Activated CD4-positive, alpha-beta T cell treated with anti-CD3 and anti-CD28 coated beads, Interleukin-2, amount 10 ng/mL, durations not matched to agents 7 days and 5 days (primary cell): ENCODE measurements around the gene ALOX5AP. TPM values are rescaled to one million over a fixed set of nuclear protein-coding genes. Genes with fewer than 3 reads are reported as not detected.

Experiments
- CTCF ChIA-PET: fragments of 350-600 bp; sonication (Branson Sonifier 250); formaldehyde crosslinking; loops from one replicate; lab custom pipeline; 2021; ENCODE audit warnings: antibody characterized with exemption; lab: Charles Lee
- POLR2A ChIA-PET: fragments of 350-600 bp; sonication (Branson Sonifier 250); formaldehyde crosslinking; loops from one replicate; lab custom pipeline; 2021; ENCODE audit warnings: antibody characterized with exemption; lab: Charles Lee
- DNase-seq: peaks from one replicate; pipeline ENCODE4 v3.0.0-alpha.2; 2020
- H3K27ac Mint-ChIP-seq: one replicate; pipeline ENCODE4 v1.8.0; 2021; ENCODE audit warnings: mild to moderate bottlenecking, moderate library complexity, mixed read lengths
- H3K27me3 Mint-ChIP-seq: one replicate; pipeline ENCODE4 v1.8.0; 2021; ENCODE audit warnings: mixed read lengths
- H3K36me3 Mint-ChIP-seq: one replicate; pipeline ENCODE4 v1.8.0; 2021; ENCODE audit warnings: low read depth, mixed read lengths
- H3K4me1 Mint-ChIP-seq: one replicate; pipeline ENCODE4 v1.8.0; 2021; ENCODE audit warnings: mixed read lengths
- H3K4me3 Mint-ChIP-seq: one replicate; pipeline ENCODE4 v1.8.0; 2021; ENCODE audit warnings: mild to moderate bottlenecking, moderate library complexity, mixed read lengths
- H3K9me3 Mint-ChIP-seq: one replicate; pipeline ENCODE4 v1.8.0; 2021; ENCODE audit warnings: mixed read lengths
- total RNA-seq, 2 experiments: library from RNA; stranded (reverse); gene quantifications; one replicate each; pipeline ENCODE4 v1.2.3, GENCODE V29; 2021

The ALOX5AP gene
- total RNA-seq, 2 experiments from 2014 or later = 66.4 to 88.7 TPM

DNA sequence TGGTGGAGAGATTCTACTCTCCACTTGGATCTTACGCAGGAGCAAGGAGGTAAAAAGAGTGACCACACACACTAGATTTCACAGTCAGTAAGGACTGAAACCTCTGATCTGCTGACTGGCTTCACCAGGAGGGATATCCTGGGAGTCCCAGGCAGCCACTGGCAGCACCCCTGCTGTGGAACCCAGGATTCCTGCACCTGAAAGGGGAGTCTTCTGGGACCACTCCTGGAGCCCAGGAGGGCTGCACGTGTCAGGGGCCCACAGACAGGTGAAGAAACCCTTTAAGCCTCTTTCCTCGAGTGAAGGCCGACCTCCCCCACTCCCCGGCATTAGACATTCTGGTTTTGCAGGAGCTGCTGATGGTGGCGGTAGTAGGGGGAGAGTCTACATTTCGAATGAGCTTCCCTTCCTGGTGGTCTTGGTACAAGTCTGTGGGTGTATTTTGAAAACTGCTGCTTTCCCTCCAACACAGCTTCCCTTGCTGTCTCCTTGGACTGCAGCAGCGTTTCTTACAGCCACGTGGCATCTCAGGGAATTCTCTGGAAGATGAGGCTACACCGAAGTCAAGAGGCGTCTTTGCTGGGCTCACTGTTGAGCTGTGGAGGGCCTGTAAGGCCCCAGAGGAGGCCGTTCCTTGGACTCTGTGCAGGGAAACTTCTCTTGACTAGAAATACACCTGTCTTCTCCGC is 62.6 kb downstream of the ALOX5AP start:
- no peak overlapping the region for H3K27ac Mint-ChIP-seq
- no peaks in the 10 kb centered on the region for H3K9me3 Mint-ChIP-seq
- no peaks in the 10 kb centered on the region for H3K36me3 Mint-ChIP-seq
- peaks cover 38% of the 10 kb centered on the region for H3K4me1 Mint-ChIP-seq
- no peak for DNase-seq
- H3K4me3 Mint-ChIP-seq = no peak overlapping the region
- ChIA-PET CTCF (interaction anchor here (0.6 to 2.7 kb wide), 4 partner anchors 10 to 125 kb away, joined by 3 to 12 read pairs (median 4); no protein-coding TSS in a partner anchor), POLR2A (no interaction called here)
- H3K27me3 Mint-ChIP-seq = no peaks in the 10 kb centered on the region

DNA sequence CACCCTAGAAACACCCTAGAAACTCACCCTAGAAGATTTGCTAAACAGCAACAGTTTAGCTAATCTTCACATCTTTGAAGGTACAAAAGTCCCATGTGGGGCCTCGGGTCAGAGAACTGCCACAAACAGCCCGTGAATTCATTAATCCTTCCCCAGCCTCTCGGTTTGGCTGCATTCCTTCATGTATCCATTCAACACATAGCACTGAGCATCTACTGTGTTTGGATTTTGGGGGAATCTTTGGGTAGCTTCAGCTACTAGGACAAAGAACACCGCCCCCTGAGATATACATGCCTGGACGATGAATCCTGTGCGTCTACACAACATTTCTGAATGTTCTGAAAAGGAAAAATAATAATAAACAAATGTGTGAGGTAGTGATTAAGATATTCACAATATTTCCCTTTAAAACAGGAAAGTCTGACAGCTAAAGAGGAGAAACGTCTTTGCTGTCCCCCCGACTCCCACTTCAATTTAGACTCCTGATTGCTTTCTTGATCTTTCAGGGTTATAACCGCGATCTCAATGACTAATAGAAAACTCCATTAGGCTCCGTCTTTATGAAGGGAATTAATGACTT is 63.5 kb downstream of the ALOX5AP start:
- H3K4me3 Mint-ChIP-seq = no peak overlapping the region
- H3K36me3 Mint-ChIP-seq = no peaks in the 10 kb centered on the region
- H3K4me1 Mint-ChIP-seq = peaks cover 44% of the 10 kb centered on the region
- H3K27ac Mint-ChIP-seq = no peak overlapping the region
- no peaks in the 10 kb centered on the region for H3K27me3 Mint-ChIP-seq
- ChIA-PET POLR2A (no interaction called here), CTCF (interaction anchor here (1.4 to 1.6 kb wide), 2 partner anchors 27 to 126 kb away, joined by 3 to 4 read pairs; no protein-coding TSS in a partner anchor)
- no peaks in the 10 kb centered on the region for H3K9me3 Mint-ChIP-seq
- no peak for DNase-seq

DNA sequence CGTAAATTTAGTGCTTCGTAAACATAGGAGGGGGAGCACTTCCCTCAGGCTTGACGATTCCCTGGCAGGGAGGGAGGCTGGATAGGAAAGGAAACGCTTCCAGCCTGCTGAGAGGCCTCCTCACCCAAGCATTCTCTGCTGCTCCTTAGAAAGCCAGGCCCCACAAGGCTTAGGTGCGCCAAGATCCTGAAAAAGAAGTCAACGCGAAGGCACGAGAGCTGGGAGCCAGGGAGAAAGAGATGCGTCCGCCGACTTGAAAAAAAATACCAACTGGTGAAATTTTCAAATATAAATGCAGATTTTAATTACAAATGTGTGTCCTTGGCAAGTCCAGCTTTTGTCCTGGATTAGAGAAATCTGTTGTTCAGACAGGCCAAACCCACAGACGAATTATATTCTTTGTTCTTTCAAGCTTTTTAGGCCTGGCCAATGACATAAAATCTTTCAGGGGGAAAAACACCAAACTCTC is 64.0 kb downstream of the ALOX5AP start:
- Mint-ChIP-seq H3K4me3 (no peak overlapping the region), H3K9me3 (no peaks in the 10 kb centered on the region), H3K4me1 (peaks cover 41% of the 10 kb centered on the region), H3K27ac (no peak overlapping the region), H3K27me3 (no peaks in the 10 kb centered on the region), H3K36me3 (no peaks in the 10 kb centered on the region)
- ChIA-PET POLR2A (no interaction called here), CTCF (interaction anchor here (1.4 kb wide), 1 partner anchor 126 kb away, joined by 3 read pairs; no protein-coding TSS in a partner anchor)
- no peak for DNase-seq

DNA sequence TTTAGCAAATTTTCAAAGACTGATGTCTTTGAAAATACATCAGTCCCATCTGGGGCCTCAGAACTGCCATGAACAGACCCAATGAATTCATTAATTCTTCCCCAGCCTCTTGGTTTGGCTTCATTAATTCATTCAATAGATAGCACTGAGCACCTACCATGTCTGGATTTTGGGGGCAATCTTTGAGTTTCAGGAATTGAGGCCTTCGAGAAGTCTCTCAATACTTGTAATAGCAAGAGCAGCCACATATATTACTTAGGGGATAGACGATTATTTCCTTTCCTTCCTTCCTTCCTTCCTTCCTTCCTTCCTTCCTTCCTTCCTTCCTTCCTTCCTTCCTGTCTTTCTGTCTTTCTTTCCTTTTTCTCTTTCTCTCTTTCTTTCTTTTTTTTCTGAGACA is 64.8 kb downstream of the ALOX5AP start:
- Mint-ChIP-seq H3K36me3 (no peaks in the 10 kb centered on the region), H3K27ac (no peak overlapping the region), H3K27me3 (no peaks in the 10 kb centered on the region), H3K4me1 (peaks cover 36% of the 10 kb centered on the region), H3K9me3 (no peaks in the 10 kb centered on the region), H3K4me3 (no peak overlapping the region)
- no peak for DNase-seq
- CTCF ChIA-PET = no interaction called here
- POLR2A ChIA-PET = no interaction called here

DNA sequence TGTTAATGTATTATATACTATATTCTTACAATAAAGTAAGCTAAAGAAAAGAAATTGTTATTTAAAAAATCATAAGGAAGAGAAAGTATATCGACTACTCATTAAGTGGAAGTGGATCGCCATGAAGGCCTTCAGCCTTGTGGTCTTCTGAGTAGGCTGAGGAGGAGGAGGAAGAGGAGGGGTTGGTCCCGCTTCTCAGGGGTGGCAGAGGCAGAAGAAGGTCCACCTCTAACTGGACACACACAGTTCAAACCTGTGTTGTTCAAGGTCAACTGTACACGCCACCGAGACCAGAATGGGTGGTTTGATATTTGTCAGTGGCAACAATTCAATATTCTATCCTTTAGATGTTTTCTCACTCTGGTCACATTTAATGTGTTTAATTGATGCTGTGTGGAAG is 67.2 kb downstream of the ALOX5AP start:
- H3K27ac Mint-ChIP-seq = no peak overlapping the region
- no peaks in the 10 kb centered on the region for H3K9me3 Mint-ChIP-seq
- no peak for DNase-seq
- H3K36me3 Mint-ChIP-seq = no peaks in the 10 kb centered on the region
- peaks cover 19% of the 10 kb centered on the region for H3K4me1 Mint-ChIP-seq
- no peak overlapping the region for H3K4me3 Mint-ChIP-seq
- ChIA-PET POLR2A (no interaction called here), CTCF (interaction anchor here (0.5 to 2.8 kb wide), 12 partner anchors 10 to 1224 kb away, joined by 3 to 14 read pairs (median 4); no protein-coding TSS in a partner anchor)
- no peaks in the 10 kb centered on the region for H3K27me3 Mint-ChIP-seq

DNA sequence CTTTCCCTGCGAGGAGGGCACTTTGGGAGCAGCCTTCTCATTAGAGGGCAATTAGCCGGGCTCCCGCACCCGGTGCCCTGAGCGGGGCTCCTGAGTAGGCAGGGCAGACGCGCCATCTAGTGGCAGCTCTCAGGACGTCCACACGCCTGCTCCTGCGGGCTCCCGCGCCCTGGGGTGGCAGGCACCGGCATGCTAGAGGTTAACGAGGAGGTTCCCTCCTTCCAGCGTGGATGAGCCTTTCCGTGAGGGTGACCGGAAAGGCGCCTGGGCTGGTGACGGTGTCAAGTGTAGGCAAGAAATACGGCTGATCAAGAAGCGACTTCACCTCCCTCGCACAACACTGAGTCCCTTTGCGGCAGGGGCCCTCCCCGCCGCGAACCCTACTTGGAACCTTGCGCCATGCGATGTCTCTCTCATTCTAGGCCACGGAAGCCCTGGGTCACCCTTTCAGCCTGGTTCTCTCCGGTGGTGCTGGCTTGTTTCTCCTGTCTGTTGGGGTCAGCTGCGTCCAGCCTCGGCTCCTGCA is 67.7 kb downstream of the ALOX5AP start:
- CTCF ChIA-PET = interaction anchor here (0.5 to 2.8 kb wide), 12 partner anchors 11 to 1225 kb away, joined by 3 to 14 read pairs (median 4); no protein-coding TSS in a partner anchor
- POLR2A ChIA-PET = no interaction called here

DNA sequence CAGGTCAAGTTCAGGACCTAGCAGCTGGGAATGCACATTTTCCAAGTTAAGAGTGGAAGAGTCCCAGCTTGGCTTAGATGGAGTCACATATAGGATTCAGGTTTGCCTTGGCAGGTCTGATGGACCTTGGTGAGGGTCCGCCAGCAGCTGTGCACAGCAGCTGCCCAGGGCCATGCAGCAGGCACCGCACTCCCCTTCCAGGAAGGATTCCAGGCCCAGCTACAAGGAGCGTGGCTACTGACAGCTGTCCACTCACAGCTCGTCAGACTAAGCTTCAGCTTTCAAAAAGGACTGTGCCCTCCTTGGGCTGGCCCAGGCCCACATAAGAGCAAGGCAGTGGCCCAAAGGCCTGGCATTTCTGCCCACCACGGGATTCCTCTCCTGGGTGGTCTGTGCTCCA is 68.4 kb downstream of the ALOX5AP start:
- Mint-ChIP-seq H3K4me3 (no peak overlapping the region), H3K4me1 (peaks cover 19% of the 10 kb centered on the region), H3K27ac (no peak overlapping the region), H3K36me3 (no peaks in the 10 kb centered on the region), H3K9me3 (no peaks in the 10 kb centered on the region), H3K27me3 (no peaks in the 10 kb centered on the region)
- DNase-seq = no peak
- POLR2A ChIA-PET = no interaction called here
- CTCF ChIA-PET = interaction anchor here (1.1 to 2.8 kb wide), 4 partner anchors 11 to 174 kb away, joined by 3 to 14 read pairs (median 3); no protein-coding TSS in a partner anchor

More for the DNA sequence above, 67.7 kb downstream of the ALOX5AP start:
- H3K4me1 Mint-ChIP-seq = peaks cover 19% of the 10 kb centered on the region
- no peaks in the 10 kb centered on the region for H3K9me3 Mint-ChIP-seq
- H3K27ac Mint-ChIP-seq = peak overlapping the region; percentile 51
- peak overlapping the region; percentile 30 for H3K4me3 Mint-ChIP-seq
- peak; percentile 82 for DNase-seq
- H3K27me3 Mint-ChIP-seq = no peaks in the 10 kb centered on the region
- no peaks in the 10 kb centered on the region for H3K36me3 Mint-ChIP-seq

DNA sequence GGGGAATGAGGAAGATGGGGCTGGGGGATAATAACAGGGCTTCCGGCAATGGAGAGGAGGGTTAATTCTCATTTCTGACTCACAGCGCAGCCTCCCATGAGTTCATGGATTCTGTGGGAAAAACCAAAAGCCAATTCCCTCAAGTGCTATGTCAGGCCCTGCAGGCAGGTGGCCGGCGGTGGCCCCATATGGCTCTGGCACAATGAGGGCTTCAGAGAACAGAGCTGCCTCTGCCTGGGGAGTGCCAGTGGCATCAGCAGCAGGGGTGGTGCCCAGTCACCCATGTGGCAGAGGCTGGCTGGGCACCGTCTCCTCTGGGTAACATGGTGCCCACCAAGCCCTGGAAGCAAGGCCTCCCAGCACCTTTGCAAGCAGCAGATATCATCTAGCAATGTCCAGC is 69.1 kb downstream of the ALOX5AP start:
- peaks cover 19% of the 10 kb centered on the region for H3K4me1 Mint-ChIP-seq
- no peaks in the 10 kb centered on the region for H3K9me3 Mint-ChIP-seq
- CTCF ChIA-PET = interaction anchor here (0.9 to 2.8 kb wide), 6 partner anchors 8 to 186 kb away, joined by 3 to 14 read pairs (median 4); partner anchors contain the start of gene USPL1
- no peak for DNase-seq
- no peaks in the 10 kb centered on the region for H3K27me3 Mint-ChIP-seq
- H3K36me3 Mint-ChIP-seq = no peaks in the 10 kb centered on the region
- no peak overlapping the region for H3K4me3 Mint-ChIP-seq
- H3K27ac Mint-ChIP-seq = no peak overlapping the region
- POLR2A ChIA-PET = no interaction called here

DNA sequence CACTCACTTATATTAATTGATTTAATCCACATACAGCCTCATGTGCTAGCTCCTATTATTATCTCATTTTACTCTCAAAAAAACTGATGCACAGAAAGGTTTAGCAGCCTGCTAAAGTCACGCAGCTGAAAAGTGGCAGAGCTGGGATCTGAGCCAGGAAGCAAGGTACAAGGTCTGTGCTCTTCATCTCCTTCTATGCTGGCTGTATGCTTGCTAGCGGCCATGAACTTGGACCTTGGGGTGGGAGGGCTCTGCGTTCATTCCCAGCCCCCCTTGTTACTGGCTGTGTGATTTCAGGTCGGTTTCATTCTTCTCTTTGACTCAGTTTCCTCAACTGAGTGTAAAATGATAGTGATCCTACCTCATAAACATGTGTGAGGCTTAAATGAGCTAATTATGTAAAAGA is 69.8 kb downstream of the ALOX5AP start:
- Mint-ChIP-seq H3K9me3 (no peaks in the 10 kb centered on the region), H3K36me3 (no peaks in the 10 kb centered on the region), H3K27me3 (no peaks in the 10 kb centered on the region), H3K27ac (no peak overlapping the region), H3K4me1 (peaks cover 18% of the 10 kb centered on the region), H3K4me3 (no peak overlapping the region)
- ChIA-PET CTCF (interaction anchor here (0.9 to 2.0 kb wide), 6 partner anchors 9 to 187 kb away, joined by 3 to 5 read pairs (median 4); partner anchors contain the start of gene USPL1), POLR2A (interaction anchor here (0.5 kb wide), 1 partner anchor 396 kb away, joined by 3 read pairs; no protein-coding TSS in a partner anchor)
- DNase-seq = no peak

DNA sequence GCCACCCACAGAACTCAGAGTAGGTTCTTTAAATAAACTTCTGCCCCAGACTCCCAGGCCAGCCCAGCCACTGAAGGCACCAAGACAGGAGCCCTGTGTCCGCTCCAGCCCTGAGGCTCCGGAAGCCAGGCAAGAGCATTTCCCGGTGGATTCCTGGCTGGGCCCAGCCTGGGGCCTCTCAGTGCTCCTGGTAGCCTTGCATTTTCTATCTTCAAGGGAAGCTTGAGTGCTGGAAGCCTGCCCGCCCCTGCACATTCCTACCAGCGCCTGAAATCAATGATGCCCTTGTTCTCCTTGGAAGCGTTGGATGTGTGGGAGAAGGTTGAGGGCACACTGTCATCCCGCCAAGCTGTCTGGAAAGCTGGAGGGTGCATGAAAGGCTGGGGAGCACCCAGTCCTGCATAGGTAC is 70.3 kb downstream of the ALOX5AP start:
- no peak for DNase-seq
- Mint-ChIP-seq H3K36me3 (no peaks in the 10 kb centered on the region), H3K4me1 (peaks cover 16% of the 10 kb centered on the region), H3K27ac (no peak overlapping the region), H3K4me3 (no peak overlapping the region), H3K27me3 (no peaks in the 10 kb centered on the region), H3K9me3 (no peaks in the 10 kb centered on the region)
- CTCF ChIA-PET = interaction anchor here (1.1 to 2.0 kb wide), 4 partner anchors 9 to 108 kb away, joined by 3 to 5 read pairs (median 4); no protein-coding TSS in a partner anchor
- POLR2A ChIA-PET = interaction anchor here (0.5 kb wide), 1 partner anchor 395 kb away, joined by 3 read pairs; no protein-coding TSS in a partner anchor

DNA sequence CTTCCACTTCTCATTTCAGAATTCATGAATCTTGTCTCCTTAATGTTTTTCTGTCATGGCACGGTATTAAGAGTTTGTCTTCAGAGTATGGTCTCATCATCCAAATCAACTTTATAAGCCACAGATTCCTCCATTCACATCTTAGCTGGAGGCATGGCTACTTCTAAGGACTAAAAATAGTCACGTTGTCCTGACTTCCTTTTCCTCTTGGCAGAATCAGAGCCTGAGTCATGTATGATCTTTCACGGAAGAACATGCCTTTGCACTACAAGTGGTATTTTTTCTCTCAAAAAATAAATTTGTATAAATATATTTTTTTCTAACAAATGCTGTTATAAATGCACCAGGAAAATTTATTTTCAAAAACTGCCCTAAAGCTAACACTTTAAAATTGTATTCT is 71.4 kb downstream of the ALOX5AP start:
- Mint-ChIP-seq H3K27me3 (no peaks in the 10 kb centered on the region), H3K9me3 (no peaks in the 10 kb centered on the region), H3K27ac (no peak overlapping the region), H3K4me1 (peaks cover 16% of the 10 kb centered on the region), H3K36me3 (no peaks in the 10 kb centered on the region), H3K4me3 (no peak overlapping the region)
- ChIA-PET POLR2A (no interaction called here), CTCF (interaction anchor here (1.5 kb wide), 1 partner anchor 19 kb away, joined by 3 read pairs; no protein-coding TSS in a partner anchor)
- DNase-seq = no peak

DNA sequence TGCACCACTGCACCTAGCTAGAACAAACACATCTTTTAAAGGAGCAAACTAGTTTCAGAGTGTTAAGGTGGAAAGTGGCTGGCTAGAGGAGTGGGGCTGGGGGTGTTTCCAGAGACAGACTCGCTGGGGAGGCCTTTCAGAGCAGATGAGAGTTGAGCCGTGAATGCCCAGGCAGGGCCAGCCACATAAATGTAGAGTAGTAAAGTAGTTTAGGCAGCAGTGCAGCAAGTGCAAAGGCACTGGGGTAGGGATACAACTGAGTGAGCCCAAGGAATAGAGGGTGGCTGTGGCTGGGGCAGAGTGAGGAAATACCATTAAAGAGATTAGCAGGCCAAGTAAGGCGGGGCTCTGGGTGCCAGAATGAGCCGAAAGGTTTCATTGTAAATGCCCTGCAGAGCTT is 72.0 kb downstream of the ALOX5AP start:
- H3K4me1 Mint-ChIP-seq = peaks cover 16% of the 10 kb centered on the region
- POLR2A ChIA-PET = no interaction called here
- no peaks in the 10 kb centered on the region for H3K36me3 Mint-ChIP-seq
- CTCF ChIA-PET = interaction anchor here (0.6 to 2.5 kb wide), 5 partner anchors 10 to 393 kb away, joined by 3 to 7 read pairs (median 3); no protein-coding TSS in a partner anchor
- no peak overlapping the region for H3K4me3 Mint-ChIP-seq
- H3K27me3 Mint-ChIP-seq = no peaks in the 10 kb centered on the region
- no peaks in the 10 kb centered on the region for H3K9me3 Mint-ChIP-seq
- no peak for DNase-seq
- no peak overlapping the region for H3K27ac Mint-ChIP-seq
